IPS DF 4.7 (cell line): ENCODE results near the gene DUSP22.

Source experiments
- DNase-seq: peaks from one replicate; pipeline ENCODE4 v3.0.0-alpha.2; 2013; ENCODE audit warnings: low spot score; ENCODE audit errors: extremely low read depth

Gene DUSP22

DNA sequence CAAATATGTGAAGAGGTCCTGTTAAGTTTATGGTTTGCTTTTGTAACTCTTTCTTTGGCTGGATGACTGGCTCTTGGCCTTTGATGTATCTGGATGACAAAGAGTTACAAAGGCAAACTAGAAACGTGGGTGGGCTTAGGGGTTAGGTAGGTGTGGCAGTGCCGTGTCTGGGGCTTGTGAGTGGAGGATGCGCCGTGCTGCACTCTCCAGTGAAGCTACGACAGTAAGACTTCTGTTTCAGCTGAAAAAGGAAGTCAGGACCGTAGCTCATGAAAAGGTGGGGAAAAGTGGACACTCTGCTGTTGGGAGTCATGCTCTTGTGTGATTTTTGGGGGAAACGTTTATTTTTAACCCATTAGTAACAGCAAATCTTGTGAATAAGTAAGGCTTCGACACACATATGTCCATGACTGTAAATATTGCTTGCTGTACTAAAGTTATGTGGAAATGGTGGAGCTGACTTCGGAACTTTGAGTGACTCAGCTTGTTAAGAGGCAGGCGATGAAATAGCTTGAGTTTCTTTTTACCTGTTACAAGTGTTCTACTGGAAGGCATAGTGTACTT, 45.6 kb downstream of the DUSP22 start:
- DNase-seq, result no peak

DNA sequence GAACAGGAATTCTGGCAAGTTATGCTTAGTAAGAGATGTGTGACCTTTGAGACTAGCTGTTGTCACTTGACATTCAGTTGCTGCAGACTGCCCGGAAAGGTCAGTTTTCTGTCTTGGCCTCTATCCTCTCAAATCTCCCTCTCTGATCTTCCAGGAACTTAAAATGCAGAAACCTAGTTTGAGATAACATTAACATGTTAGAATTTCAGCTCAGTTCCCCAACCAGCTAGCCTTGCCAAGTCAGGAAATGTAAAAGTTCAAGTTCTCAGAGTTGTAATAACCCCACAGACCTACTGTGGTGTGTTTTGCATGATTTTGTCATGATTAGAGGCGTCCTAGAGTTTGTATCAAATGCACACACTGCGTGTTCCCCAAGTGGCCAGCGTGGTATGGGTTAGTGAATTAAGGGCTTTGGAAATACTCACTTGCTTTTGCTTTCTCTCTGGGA, 46.6 kb downstream of the DUSP22 start:
- DNase-seq, result no peak

DNA sequence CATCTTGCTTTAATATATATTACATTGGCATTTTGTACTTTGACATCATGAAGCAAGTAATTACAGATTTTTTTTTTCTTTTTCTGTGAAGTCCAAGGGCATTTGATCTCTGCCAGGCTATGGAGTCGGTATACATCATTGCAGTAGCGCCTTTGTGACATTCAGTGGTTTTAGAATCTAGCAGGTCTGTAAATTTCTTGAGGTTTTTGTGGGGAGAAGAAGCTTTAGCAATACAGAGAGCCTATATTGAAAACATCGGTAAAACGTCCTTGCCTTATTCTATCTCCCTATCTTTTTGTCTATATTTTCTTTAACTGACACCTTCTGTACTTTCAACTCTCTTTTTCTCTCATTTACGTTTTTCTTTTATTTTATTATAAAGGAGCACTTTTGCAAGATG, 47.2 kb downstream of the DUSP22 start:
- no peak for DNase-seq

- no peak for DNase-seq
These were observed 48.1 kb downstream of the DUSP22 start for GRCh38 chr6:340186-340955.

- DNase-seq, result no peak
These were observed 48.9 kb downstream of the DUSP22 start for GRCh38 chr6:340991-341827.

- DNase-seq, result no peak
These were observed 49.9 kb downstream of the DUSP22 start for GRCh38 chr6:341914-342831.

- DNase-seq, result no peak
These were observed 50.5 kb downstream of the DUSP22 start for GRCh38 chr6:342832-343179.

DNA sequence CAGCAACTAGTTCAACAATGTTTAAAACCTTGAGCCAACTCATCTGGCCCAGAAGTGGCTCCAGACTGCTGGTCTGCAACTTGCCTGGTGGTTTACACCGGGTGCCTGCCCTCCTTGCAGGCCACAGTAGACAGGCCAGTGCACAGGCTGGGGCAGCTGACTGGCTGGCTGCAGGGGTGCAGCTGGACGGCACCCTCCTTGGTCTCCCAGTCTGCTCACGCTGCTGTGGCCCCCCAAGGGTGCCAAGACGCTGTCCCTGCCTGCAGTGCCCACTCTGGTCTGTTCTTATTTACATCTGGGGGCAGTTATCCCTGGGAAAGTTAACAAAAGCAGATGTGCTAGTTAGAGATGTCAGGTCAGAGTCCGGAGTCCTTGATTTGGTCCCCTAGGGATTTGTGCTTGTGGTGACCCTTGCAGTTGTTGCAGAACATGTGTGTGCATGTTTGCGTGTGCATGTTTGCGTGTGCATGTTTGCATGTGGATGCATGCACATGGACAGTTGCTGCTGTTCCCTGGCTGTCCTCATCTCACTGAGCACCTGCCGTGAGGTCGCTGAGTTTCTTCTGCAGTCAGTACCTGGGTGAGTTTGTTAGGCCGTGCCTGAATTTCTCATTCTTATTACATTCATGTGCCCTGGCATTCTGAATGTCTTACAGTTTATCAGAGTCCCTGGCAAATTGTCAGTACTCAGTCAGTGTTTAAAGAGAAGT, 51.1 kb downstream of the DUSP22 start:
- no peak for DNase-seq

- no peak for DNase-seq
These were observed 51.9 kb downstream of the DUSP22 start for GRCh38 chr6:343960-344815.

DNA sequence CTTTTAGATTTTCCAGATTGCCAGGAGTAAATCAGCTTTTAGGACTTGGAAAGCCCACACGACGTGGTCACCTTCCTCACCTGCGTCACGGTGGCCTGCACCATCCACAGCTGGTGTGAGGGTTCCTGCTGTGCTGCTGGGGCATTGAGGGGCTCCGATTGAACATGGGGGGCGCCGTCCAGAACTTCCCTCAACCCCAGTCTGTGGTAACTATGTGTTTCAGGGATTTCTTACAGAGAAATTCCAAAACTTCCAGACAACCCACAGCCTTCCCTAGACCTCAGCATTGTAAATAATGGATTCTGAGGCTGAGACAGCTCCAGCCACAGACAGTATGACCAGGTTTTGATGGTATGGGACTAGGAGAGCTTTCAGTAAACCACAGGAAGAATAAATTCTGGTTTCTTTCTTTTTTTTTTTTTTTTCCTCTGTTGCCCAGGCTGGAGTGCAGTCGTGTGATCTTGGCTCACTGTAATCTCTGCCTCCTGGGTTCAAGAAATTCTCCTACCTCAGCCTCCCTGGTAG, 52.6 kb downstream of the DUSP22 start:
- no peak for DNase-seq

DNA sequence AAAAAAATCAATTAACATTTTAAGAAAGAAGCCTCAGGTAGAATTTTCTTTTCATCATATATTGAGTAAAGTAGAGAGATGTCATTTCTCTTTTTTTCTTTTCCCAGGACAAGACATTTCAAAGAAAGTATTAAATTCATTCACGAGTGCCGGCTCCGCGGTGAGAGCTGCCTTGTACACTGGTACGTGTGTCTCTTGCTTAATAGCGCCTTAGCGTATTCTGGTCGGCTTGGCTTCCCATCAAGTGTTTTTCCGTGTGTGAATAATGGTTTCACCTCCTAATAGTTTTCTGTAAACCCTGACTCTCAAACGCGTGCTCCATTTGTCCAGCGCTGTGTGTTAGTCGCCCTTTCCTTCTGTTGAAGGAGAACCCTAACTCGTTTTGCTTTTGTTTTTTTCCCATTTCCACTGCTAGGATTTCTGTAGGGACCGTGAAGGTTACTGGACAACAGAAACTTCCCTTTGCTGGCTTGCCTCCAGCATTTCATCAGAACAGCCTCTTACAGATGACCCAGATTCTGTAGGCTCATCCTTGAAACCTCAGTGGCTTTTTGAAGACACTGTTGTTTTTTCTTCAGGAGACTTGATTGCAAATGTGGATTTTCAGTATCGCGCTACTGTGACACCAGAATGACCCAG, 53.6 kb downstream of the DUSP22 start:
- no peak for DNase-seq

- no peak for DNase-seq
These were observed 54.2 kb downstream of the DUSP22 start for GRCh38 chr6:346386-347030.

DNA sequence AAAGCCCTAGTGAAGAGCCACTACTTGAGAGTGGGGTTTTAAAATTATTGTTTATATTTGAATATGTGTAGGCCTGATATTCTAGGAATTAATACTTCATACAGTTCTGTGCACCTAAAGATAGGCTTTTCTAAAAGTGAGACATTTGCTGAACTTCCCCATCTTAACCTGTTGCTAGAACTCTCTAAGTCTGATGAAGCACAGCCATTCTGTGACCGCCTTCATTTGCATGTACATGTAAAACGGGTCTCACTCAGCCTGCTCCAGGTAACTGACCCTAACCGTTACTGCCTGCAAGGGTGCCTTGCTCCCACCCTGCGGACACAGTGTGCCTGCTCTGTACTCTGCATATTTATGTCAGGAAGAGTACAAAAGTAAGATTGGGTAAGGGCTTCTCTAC, 54.9 kb downstream of the DUSP22 start:
- no peak for DNase-seq

DNA sequence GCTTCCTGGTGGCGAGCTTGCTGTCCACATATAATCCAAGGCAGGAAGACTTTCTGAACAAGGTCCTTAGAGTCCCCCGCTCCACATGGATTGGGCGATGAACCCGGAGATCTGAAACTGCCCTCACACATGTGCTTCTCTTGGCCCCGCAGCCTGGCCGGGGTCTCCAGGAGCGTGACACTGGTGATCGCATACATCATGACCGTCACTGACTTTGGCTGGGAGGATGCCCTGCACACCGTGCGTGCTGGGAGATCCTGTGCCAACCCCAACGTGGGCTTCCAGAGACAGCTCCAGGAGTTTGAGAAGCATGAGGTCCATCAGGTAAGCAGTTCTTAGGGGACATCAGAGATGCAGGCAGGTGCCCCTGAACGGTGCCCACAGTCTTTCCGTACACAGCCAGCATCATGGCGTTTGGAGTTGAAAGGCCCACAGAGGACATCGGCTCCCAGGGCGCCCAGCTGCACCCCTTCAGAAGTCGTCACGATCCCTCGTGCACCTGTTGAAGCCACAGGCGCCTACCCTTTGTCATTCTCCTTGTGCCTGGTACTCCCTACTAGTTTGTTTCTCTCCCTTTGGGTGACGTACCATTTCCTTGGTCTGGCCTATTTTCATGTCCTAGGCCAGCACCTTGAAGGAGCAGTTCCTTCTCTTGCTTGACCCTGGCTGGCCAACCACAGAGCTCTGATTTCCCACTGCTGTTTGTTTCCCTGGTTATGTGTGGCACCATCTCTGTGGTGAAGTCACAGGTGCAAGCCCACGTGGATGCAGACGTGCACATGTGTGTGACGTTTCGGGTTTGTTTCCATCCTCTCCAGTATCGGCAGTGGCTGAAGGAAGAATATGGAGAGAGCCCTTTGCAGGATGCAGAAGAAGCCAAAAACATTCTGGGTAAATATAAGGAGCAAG, 55.9 kb downstream of the DUSP22 start:
- DNase-seq, result no peak

- DNase-seq, result no peak
These were observed 56.6 kb downstream of the DUSP22 start for GRCh38 chr6:348860-349396.

GRCh38 chr6:349491-349921, 57.2 kb downstream of the DUSP22 start:
- no peak for DNase-seq

- DNase-seq, result no peak
These were observed 58.1 kb downstream of the DUSP22 start for GRCh38 chr6:350371-350770.
